Choroid plexus epithelial cell (primary cell): ENCODE measurements around the gene NUDT8.
"Not testable (repeated sequence)": the region's sequence is repeated elsewhere in the genome, so short reads cannot be mapped to it uniquely, and the experiment has no call there.

Experiments used
- DNase-seq: peaks from one replicate; pipeline ENCODE4 v3.0.0-alpha.2; 2010; ENCODE audit warnings: low read depth
- H3K4me3 ChIP-seq: 2 replicates; pipeline ENCODE4 v1.5.1; 2011; ENCODE audit warnings: low read depth, mild to moderate bottlenecking, control low read depth, low read length, moderate library complexity
- TF ChIP-seq, protein P1 (sequence below): conservative IDR thresholded peaks from 2 replicates; pipeline ENCODE4 v1.5.1; 2011; ENCODE audit warnings: low read depth, mild to moderate bottlenecking, control low read depth, inconsistent platforms, low read length, moderate library complexity

NUDT8 gene

DNA sequence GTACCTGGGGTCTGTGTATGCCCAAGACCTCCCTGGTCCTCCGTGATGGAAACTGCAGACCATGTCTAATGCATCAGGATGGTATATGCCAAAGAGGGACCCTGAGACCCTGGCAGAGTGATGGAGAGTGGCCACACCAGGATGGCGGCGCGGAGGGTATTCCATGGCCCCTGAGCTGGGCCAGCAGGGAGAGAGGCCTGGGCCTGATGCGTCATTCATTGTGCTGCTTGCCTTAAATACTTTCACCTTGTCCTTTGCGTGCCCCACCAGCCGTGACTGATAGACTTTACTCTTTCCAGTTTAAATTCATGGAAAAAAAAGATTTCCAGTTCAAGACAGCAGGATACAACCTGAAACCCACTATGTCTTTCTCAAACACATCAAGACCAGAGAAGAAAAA lies 28.6 kb downstream of the NUDT8 start:
- DNase-seq: no peak
- no peak overlapping the region for H3K4me3 ChIP-seq
- TF ChIP-seq, protein P1, sequence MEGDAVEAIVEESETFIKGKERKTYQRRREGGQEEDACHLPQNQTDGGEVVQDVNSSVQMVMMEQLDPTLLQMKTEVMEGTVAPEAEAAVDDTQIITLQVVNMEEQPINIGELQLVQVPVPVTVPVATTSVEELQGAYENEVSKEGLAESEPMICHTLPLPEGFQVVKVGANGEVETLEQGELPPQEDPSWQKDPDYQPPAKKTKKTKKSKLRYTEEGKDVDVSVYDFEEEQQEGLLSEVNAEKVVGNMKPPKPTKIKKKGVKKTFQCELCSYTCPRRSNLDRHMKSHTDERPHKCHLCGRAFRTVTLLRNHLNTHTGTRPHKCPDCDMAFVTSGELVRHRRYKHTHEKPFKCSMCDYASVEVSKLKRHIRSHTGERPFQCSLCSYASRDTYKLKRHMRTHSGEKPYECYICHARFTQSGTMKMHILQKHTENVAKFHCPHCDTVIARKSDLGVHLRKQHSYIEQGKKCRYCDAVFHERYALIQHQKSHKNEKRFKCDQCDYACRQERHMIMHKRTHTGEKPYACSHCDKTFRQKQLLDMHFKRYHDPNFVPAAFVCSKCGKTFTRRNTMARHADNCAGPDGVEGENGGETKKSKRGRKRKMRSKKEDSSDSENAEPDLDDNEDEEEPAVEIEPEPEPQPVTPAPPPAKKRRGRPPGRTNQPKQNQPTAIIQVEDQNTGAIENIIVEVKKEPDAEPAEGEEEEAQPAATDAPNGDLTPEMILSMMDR: no peak

DNA sequence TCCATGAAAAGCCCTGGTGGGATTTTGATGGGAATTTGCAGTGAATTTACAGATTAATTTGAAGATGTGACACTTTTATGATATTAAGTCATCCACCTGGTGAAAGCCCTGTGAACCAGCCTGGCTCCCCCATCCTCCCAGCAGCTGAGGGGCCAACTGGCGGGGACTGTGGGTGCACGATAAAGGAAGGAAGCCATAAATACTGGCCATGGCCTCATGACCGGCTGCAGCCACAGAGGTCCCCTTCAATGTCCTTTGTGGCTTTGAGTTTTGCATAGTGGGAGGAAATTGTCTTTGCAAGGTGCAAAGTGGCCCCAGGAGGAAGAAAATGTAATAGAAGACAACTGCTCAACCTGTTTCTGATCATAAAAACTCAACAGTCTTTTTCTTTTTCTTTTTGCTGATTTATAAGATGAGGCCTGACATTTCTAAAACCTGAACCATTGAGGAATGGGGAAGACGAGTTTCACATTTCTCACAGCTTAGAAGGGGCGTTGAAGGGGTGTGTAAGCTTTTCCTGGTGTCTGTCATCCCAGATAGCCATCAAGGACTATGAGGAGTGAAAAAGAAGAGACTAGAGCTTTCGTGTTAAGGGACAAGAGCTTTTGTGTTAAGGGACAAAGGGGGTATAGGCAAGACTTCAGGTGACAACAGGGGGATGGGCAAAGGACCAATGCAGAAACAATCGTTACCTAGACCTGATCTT lies 29.3 kb downstream of the NUDT8 start:
- TF ChIP-seq, protein P1: no peak
- DNase-seq: no peak
- H3K4me3 ChIP-seq: no peak overlapping the region

DNA sequence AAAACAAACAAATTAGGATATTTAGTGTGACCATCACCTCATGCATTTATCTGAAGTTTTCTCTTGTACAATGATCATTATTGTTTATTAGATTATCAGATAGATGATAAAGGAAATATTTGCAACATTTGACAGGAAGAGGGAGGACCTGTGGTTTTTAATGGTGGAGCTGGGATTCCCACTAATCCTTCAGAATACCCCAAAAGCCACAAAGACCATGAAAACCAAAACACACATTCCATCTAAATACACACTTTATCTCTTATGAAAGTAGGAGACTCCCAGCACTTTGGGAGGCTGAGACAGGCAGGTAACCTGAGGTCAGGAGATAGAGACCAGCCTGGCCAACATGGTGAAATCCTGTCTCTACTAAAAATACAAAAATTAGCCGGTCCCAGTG lies 30.6 kb downstream of the NUDT8 start:
- no peak for DNase-seq
- H3K4me3 ChIP-seq: no peak overlapping the region
- TF ChIP-seq, protein P1: no peak

DNA sequence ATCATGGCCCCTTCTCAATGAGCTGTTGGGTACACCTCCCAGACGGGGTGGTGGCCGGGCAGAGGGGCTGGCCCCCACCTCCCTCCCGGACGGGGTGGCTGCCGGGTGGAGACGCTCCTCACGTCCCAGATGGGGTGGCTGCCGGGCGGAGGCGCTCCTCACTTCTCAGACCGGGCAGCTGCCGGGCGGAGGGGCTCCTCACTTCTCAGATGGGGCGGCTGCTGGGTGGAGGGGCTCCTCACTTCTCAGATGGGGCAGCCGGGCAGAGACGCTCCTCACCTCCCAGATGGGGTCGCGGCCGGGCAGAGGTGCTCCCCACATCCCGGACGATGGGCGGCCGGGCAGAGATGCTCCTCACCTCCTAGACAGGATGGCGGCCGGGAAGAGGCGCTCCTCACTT lies 31.8 kb downstream of the NUDT8 start:
- not testable (repeated sequence) for H3K4me3 ChIP-seq

DNA sequence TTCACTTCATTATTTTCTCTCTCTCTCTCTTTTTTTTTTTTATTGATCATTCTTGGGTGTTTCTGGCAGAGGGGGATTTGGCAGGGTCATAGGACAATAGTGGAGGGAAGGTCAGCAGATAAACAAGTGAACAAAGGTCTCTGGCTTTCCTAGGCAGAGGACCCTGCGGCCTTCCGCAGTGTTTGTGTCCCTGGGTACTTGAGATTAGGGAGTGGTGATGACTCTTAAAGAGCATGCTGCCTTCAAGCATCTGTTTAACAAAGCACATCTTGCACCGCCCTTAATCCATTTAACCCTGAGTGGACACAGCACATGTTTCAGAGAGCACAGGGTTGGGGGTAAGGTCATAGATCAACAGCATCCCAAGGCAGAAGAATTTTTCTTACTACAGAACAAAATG lies 32.3 kb downstream of the NUDT8 start:
- not testable (repeated sequence) for H3K4me3 ChIP-seq, DNase-seq

More for the DNA sequence above, 31.8 kb downstream of the NUDT8 start:
- DNase-seq: not testable (repeated sequence)

DNA sequence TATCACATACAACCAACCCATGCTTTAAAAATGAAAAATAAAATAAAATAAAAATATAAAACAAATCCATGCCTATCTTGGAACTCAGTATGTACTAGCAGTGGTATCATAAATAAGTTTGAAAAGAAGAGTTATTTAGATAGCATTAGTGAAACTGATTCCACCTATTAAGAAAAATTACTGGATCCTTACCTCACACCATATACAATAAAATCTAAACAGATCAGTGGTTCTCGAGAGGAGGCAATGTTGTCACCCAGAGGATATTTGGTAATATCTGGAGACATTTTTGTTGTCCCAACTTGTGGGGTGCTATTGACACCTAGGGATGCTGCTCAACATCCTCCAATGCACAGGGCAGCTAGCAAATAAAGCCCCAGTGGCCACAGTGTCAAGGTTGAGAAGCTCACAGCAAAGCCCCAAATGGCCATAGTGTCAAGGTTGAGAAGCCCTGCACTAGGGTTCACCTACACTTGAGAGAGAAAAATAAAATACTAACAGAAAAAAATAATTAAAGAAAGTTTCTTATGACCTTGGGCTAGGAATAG lies 32.9 kb downstream of the NUDT8 start:
- no peak for DNase-seq
- no peak overlapping the region for H3K4me3 ChIP-seq
- TF ChIP-seq, protein P1: no peak

DNA sequence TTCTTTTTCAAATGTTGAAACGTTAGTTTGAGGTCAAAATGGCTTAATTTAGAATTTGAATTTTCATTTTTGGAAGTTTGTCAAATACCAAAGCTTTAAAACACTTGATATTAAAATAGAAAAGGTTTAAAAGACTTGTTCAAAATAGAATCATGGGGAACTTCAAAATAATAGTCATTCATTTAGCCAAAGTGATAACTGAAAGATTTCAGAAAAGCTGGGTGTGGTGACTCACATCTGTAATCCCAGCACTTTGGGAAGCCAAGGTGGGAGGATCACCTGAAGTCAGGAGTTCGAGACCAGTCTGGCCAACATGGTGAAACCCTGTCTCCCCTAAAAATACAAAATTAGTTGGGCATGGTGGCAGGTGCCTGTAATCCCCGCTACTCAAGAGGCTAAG lies 35.3 kb downstream of the NUDT8 start:
- TF ChIP-seq, protein P1: no peak
- no peak for DNase-seq
- no peak overlapping the region for H3K4me3 ChIP-seq

DNA sequence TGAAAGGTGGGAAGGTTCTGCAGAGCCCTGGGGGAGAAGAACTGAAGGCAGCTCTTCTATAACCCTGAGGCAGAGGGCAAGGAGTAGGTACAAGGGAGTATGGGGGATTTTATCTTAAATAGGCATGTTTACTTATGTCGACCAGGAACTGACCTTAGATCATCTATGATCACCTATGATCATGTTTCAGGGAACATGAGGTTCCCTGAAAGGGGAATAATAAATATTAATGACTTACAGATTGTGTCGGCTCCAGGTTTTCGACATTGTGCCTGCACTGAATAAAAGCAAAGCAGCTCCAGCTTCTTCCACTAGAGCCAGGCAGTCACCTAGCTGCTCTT lies 36.2 kb downstream of the NUDT8 start:
- H3K4me3 ChIP-seq: no peak overlapping the region
- DNase-seq: no peak
- TF ChIP-seq, protein P1: no peak
